ENCODE results near the gene CCR6. TPM values are rescaled to one million over a fixed set of nuclear protein-coding genes. Genes with fewer than 3 reads are reported as not detected.

Gene CCR6
- polyA plus RNA-seq, 1 donor: not detected

DNA sequence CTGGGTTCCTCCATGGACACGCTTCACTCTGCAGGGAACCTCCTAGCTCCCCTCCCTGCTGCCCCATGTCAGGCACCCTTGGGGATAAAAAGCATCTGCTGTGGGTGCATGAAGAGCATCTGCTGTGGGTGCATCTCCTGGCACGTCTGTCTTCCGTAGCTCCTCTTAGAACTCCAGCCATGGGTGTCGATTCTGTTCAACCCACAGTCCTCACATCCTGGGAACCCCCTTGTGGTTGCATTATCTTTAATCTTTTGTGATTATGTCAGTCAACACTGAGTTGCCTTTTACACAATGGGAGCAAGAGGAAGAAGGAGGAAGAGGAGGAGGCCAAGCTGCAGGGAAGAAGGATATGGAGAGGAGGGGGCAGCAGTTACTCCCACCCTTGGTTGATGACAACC lies 24.1 kb upstream of the CCR6 start:
- no peak for DNase-seq (ENCODE audit: low read depth)

DNA sequence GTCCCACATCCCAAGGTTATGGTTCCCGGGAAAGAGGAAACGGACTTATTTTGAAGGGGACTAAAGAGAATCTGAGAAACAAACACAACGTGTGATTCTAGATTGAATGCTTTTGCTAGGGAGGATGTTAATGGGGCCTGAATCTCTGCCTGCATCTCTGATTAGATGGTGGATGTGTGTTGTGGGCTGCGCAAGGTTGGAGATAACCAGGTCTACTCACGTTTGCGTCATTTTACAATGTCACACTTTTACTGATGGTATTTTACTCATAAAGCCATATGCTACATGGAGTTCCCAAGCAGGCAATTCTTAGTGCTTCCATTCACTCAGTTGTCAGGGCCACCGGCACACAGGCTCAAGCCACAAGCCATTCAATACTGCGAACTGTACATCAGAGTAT lies 23.2 kb upstream of the CCR6 start:
- DNase-seq (ENCODE audit: low read depth): no peak

DNA sequence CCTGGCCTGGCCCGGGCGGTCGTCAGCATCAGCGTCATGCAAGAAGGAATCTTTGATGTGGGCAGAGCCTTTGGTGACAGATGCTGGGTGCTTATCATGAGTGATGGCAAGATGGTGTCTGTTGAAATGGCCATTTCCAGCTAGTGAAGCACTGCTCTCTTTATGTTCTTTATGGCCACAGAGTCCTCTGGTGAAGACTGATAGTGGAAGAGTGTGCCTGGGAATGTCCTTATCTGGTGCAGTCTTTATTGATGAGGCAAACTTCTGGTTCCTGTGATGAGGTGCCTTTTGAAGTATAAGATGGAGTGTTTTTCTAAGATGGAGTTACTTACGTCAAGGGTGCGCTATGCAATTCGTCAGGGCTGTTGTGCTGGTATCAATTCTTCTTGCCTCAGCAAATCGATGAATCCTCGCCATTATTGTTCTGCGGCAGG lies 22.6 kb upstream of the CCR6 start:
- DNase-seq (ENCODE audit: low read depth): no peak

DNA sequence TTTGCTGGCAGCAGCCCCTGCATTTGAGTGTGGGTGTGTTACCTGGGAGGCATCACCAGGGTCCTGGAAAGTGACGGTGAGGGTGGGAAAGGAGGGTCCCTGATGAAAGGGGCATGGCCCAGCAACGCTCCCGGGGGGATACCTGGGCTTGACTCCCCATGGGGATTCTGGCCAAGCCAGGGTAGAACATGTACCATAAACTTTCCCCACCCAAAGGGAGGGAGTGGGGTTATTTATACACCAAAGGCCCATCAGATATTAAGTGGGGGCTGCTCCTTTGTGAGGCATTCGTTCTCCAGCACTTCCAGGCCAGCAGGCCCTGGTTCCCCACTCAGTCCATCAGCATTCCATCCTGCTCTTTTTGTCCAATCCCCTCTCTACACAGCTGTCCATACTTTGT lies 20.6 kb upstream of the CCR6 start:
- DNase-seq (ENCODE audit: low read depth): no peak

DNA sequence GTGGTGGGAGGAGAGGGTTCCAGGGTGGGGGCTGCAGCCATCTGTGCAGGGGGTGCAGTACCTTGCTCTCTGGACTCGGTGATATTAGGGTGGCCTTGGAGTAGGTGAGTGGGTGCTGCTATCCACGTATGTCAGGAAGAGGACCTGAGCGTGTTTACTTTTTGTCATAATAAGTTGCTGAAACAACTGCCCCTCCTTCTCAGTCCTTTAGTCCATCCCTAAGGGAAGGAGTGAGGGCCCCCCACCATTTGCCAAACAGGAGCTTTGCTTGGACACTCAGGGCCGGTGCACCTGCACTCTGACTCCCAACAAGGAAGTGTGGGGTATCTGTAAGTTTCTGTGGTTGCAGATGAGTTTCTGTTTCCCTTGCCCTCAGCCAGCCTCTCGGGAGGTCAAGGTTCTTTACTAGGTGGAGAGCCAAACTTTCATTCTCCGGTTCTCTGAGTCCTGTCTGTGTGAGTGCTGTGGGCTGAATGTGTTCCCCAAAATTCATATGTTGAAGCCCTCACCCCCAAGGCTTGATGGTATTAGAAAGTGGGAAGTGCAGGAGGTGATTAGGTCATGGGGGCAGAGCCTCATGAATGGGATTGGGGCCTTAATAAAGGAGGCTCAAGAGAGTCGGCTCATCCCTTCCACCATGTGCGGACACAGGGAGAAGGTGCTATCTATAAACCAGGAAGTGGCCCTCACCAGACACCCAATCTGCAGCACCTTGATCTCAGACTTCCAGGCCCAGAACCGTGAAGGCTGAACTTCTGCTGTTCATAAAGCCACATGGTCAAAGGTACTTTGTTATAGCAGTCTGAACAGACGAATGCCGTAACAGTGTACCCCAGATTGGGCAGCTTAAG lies 19.6 kb upstream of the CCR6 start:
- DNase-seq (ENCODE audit: low read depth): no peak

DNA sequence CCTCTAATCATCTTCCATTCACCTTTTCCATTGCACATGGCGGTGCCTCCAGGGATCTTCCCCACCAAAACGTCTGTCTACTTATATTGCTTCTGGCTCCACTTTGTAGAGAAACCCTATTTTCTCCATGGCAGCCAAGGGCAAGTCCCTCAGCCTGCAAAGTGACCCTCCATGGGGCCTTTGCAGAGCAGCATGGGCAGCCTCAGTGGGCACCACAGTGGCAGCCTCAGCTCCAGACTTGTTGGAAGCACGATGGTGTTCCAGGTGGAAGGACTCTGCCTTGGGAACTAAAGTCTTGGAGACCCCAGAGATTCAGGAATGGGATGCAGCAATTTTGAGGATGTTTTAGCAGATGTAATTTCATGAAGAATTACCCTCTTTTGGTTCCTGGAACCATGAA lies 18.5 kb upstream of the CCR6 start:
- no peak for DNase-seq (ENCODE audit: low read depth)

DNA sequence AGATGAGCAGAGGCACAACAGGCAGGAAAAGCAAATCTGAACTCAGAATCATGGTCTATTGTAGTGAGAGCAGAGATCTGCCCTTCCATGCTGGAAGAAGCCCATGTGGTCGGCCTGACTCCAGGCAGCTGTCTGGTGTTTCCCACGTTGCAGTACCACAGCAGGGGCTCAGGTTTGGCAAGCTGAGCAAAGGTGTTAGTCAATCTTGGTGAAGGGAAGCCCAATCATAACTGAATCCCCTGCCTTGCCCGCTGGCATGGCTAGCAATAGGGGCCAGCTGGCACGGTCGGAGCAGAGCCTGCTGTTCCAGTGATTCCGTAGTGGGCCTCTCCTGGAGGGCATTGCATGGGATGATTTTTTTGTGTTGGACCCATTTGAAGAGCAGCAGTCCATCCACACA lies 17.8 kb upstream of the CCR6 start:
- DNase-seq (ENCODE audit: low read depth): no peak

DNA sequence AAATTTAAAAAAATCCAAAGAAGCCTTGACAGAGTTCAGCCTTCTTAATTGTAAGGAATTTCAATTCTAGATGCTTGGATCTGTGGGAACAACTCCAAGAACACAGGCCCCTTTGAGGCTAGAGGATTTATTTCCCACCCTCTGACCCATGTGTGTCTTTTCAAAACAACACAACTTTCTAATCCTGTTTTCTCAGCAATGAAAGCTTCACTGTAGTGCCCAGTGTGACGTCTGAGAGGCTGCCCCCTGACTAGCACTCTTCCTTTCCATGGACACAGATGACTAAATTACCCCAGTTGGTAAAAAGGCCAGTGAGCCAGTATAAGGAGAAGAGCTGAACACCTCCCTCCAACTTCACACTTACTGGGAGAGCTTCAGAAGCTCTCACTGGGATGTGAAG lies 16.5 kb upstream of the CCR6 start:
- DNase-seq (ENCODE audit: low read depth): no peak

DNA sequence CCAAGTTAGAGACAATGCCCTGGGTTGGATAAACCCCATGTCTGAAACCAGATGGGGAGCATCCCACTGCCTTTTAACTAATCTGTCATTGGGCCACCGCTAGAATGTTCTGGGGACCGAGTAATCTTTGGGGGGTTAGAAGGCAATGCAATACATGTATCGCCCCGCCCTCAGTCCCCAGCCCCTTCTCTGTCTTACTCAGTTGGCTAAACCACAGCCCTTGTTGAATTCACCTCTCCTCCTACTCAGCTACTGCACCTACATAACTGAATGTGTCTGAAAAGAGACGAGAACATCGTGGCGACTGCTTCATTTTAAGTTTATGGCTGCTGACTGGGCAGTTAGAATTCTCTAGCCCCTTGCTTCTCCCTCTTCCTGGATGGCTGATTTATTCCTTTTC lies 15.1 kb upstream of the CCR6 start:
- DNase-seq (ENCODE audit: low read depth): no peak

DNA sequence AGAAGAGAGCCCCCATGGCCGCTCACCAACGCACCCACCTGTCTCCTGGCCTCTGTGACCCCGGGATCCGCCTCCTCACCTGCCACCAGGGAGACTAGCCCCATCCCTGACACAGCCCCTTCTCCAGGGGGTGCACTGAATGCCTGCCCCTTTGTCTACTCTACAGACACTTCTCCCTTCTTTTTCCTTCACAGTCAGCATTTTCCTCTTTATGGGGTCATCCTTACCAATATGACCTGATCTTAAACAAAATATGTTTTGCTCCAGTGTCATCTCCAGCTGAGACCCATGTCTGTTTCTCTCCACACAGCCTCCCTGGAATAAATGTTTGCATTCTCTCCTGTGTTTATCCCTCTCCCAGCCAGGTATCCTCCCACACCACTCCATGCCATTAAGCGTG lies 14.6 kb upstream of the CCR6 start:
- no peak for DNase-seq (ENCODE audit: low read depth)

DNA sequence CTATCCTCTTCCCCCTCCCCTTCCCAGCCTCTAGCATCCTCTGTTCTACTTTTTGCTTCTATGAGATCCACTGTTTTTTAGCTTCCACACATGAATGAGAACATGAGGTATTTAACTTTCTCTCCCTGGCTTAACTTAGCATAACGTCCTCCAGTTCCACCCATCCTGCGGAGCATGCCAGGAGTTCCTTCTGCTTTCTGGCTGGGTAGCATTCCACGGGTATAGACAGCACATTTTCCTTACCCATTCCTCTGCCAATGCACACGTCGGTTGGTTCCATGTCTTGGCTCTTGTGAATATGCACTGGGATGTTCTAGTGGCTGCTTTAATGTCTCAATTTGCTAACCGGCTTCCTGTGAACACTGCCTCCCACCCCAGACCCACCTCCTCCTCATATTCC lies 13.2 kb upstream of the CCR6 start:
- no peak for DNase-seq (ENCODE audit: low read depth)

DNA sequence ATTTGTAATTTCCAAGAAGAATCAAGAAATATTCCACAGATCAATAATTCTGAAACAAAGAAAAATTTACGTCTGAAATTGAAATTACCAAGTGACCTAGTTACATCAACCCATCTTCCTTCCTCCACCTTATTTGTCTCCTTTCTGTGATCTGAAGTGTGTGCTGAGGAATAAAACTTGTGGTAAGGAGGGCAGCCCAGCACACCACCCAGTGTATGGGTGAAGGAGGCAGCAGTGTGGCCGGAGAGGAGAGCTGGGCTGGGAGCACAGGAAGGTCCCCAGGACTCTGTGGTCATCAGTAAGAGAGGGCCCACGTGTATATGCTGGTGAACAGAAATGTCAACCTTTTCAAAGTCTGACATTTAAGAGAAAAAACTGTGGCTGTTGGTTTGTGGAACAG lies 11.3 kb upstream of the CCR6 start:
- DNase-seq (ENCODE audit: low read depth): no peak

DNA sequence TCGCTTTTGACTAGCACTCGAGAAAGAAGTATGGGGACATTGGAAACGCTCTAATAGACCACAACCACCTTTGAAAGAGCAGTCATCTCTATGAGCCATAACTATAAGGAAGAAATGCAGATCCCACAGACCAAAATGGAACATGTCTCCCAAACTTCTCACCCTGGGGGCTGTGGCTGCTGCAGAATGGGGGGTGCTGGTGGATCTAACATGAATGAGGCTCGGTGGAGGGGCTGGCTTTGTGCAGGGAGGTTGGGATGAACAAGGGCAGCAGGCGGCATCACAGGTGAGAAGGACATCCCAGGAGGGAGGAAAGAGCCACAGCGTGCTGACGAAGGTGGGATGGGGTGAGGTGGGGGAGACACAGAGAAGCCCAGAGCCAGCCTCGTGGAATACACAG lies 10.5 kb upstream of the CCR6 start:
- no peak for DNase-seq (ENCODE audit: low read depth)

DNA sequence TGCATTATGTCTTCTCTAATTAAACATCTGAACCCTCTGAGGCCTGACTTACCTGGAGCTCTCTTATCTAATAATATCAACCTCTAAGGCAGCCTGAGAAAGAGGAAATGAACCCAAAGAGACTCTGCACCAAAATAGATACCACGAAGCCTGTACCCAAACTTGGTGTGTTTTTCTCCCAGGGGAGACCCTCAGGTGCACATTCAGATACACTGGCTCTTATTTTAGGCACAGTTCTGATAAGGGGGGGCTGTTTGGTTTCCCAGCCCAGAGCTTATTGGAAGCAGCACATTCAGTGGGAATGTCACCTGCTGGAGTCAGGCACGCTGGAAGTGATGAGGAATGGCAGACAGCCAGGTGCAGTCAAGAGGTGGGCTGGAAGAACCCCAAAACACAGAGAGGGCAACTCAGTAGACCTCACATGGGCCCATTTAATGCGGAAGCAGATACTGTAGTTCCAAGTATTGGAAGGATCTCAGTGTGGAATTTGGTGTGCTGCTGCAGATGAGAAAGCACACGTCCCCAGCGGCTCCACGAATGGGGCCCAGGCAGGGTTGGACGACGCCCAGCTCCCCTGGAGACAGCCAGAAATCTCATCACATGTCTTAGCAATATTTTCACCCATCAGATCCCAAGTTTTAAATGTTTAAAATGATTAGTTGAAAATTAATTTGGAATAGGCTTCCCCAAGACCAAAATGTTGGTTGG lies 9.7 kb upstream of the CCR6 start:
- DNase-seq (ENCODE audit: low read depth): no peak

DNA sequence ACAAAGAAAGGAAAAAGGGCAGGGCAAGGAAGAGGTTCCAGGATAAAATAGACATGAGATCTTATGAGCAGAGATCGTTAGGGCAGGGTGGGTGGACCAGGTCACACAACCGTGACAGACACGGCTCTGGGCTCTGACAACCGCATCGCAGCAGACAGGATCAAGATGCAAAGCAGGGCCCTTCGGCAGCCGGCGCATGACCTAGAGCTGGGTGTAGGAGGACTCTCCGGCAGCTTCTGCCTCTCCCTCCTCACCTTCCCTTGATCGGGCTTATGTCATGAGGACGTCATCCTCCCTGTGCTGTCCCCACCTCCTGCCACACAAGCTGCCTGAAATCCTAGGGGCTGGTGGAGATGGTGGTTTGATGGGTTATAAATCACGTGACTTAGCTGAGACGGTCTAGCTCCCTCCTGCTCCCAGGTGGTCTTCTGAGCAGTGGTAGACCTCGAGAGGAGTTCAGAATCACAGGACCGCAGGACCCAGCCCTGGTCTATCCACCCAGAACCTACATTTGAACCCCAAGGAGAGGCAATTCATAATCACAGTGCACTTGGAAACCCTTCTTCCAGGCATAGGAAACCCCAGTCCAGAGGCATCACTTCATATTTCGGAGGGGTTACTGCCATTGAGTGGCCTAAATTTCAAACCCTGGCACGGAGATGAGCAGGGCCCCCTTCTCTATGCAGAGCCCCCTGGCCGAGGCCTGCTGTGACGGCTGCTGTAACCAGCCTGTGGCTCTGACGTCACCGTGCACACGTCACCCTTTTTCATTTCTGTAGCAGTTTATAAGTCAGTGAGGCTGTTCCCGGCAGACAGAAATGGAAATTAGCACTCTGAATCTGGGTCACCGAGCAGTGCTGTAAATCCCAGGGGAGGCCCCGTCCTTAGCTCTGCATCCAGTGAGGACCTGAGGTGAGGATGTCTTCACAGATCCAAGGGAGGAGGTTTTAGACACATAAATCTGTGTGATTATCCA lies 8.7 kb upstream of the CCR6 start:
- DNase-seq (ENCODE audit: low read depth): no peak

DNA sequence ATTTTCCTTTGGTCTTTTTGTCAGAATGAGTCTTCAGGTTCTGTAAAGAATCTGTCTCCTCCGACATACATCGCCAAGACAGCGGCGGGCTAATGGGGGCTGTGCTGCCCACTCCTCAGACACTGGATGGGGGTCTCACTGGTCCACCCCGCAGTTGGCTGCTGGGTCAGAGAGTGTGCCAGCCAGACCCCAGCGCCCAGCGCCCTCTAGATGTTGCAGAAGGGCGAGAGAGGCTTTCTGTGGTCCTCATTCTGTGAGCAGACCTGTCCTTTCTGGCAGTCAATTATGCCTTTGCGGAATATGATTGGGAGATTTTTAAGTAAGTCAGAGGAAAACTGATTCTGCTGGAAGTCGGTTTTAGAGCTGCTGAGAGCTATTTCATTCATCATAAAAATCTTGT lies 7.8 kb upstream of the CCR6 start:
- DNase-seq (ENCODE audit: low read depth): no peak

DNA sequence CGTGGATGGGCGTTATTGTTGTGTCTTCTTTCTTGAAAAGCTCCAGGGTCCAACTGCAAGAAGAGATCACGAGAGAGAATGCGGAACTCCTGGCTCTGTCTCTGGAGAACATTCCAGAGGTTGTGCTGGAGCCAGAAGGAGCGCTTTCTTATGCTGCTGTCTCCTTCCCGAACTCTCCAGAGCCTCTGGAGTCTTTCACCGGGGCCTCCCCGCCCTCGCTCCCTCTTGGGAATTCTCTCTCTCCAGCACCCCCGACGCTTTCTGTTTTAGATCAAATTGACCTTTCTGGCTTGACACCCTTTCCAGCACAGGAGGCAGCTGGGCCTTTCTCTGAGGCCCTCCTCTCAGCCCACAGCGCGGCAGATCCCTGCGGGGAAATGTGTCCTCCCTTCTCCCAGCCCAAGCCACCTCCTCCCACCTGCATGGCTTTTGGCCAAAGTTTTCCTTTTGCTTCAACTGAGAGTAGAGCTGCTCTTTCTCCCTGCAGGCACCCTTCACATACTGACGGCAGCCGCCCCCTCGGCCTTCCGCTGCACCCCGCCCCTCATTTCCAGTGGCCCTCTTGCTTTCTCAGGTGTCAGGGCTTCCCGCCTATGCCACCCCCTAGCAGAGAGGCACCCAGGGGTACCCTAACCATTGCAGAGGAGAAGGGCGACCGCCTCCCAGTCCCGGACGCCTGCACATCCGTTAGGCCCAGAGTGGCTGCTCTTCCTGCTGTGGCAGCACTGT lies 6.6 kb upstream of the CCR6 start:
- DNase-seq (ENCODE audit: low read depth): peak; percentile 16

DNA sequence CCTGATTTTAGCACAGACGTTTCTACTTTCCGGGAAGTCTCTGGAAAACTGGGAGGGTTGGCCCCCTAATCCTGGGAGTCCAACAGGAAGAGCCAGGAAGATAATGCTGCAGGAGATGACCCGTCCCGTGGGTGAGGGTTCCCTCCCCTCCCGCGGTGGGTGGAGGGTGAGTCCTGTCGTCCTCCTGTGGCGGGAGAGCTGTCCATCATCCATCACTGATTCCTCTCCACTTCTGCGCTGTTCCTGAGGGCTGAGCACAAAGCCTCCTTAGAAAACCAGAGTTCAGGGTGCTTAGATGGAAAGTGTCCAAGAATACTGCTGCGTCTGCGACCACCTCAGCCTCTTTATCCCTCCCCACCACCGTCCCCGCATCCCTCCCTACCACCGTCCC lies 6.1 kb upstream of the CCR6 start:
- DNase-seq (ENCODE audit: low read depth): no peak

DNA sequence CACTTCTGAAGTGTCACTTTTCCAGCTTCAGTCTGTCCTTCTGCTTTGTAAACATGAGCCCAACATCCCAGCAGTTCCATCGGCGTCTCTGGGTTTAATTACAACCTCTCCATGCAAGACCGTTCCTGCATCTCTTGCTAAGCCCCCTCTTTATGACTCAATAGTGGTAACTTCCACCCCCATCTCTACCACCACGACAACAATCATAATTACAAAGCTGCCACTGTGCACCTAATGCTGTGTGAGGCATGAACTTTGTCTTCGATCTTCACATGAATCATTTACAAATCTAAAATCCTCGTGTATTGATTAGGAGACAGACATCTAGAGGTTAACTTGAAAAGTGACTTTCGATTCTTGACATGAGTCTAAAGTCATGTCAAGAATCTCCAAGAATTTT lies 4.9 kb upstream of the CCR6 start:
- no peak for DNase-seq (ENCODE audit: low read depth)

DNA sequence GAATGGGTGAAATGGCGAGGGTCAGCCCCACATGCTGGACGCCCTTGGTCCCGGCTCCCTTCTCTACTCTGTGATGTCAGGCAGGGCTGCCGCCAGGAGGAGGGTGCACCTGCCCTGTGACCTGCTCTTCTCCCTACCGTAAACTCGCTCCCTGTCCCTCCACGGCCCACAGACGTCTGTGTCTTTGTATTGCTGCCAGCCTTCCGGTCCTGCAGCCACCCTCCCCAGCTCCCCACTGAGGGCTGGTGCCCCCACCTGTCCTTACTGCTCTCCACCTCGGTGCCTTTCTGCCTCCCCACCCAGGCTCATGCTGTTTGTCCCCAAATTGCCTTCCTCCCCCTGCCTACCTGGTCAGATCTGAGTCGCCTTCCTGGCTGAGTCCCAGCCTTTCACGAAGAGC lies 4.1 kb upstream of the CCR6 start:
- DNase-seq (ENCODE audit: low read depth): no peak
